Gastrocnemius medialis (tissue), 4 donors: ENCODE measurements around the gene DDIT3. TPM values are rescaled to one million over a fixed set of nuclear protein-coding genes. Genes with fewer than 3 reads are reported as not detected.
"Not testable (repeated sequence)": the region's sequence is repeated elsewhere in the genome, so short reads cannot be mapped to it uniquely, and the experiment has no call there.

Experiments used
- ATAC-seq, 2 donors: fragments of 150-250 bp; one replicate each; pipeline ENCODE4 v1.9.1; 2016
- DNase-seq, 2 donors: peaks; one replicate each; pipeline ENCODE4 v3.0.0-alpha.2; 2019
- H3K27ac ChIP-seq, 4 donors: fragments of 200-600 bp; sonication (generic); 1 replicate in 1 of 4; 2 replicates in 3 of 4; pipeline ENCODE4 v1.5.1; 2016 to 2018; ENCODE audit warnings: mild to moderate bottlenecking in 2 of 4, moderate library complexity in 1 of 4
- H3K27me3 ChIP-seq, 3 donors: fragments of 200-600 bp; sonication (generic) in 2 of 3; 1 replicate in 1 of 3; 2 replicates in 2 of 3; pipeline versions ENCODE4 v1.5.1 to v1.6.0; 2016 to 2019; ENCODE audit warnings: mild to moderate bottlenecking in 1 of 3, moderate library complexity in 1 of 3
- H3K36me3 ChIP-seq, 2 donors: fragments of 200-600 bp; sonication (generic) in 1 of 2; one replicate each; pipeline ENCODE4 v1.5.1; 2017 to 2018
- H3K4me1 ChIP-seq, 2 donors: fragments of 200-600 bp; sonication (generic) in 1 of 2; one replicate each; pipeline ENCODE4 v1.5.1; 2016 to 2017; ENCODE audit warnings: mild to moderate bottlenecking in 2 of 2
- H3K4me3 ChIP-seq, 4 donors: fragments of 200-600 bp; sonication (generic) in 3 of 4; 1 replicate in 1 of 4; 2 replicates in 3 of 4; pipeline ENCODE4 v1.5.1; 2016 to 2019; ENCODE audit warnings: mild to moderate bottlenecking in 2 of 4
- H3K9me3 ChIP-seq, 3 donors: fragments of 200-600 bp; sonication (generic) in 2 of 3; 1 replicate in 1 of 3; 2 replicates in 2 of 3; pipeline ENCODE4 v1.5.1; 2016 to 2019
- CTCF ChIP-seq, 5 experiments: fragments of 450-650 bp in 3 of 5; fragments of 200-600 bp in 2 of 5; sonication (generic) in 2 of 5; IDR thresholded peaks in 4 of 5; conservative IDR thresholded peaks in 1 of 5; 1 replicate in 4 of 5; 2 replicates in 1 of 5; pipeline ENCODE4 v1.5.1; 2016 to 2019; ENCODE audit warnings: antibody characterized with exemption in 5 of 5, mild to moderate bottlenecking in 3 of 5, moderate library complexity in 3 of 5
- POLR2A ChIP-seq, 2 donors: fragments of 450-650 bp; IDR thresholded peaks; one replicate each; pipeline ENCODE4 v1.6.1; 2017; ENCODE audit warnings: antibody characterized with exemption in 2 of 2, mild to moderate bottlenecking in 2 of 2, moderate library complexity in 2 of 2
- in situ Hi-C, 4 donors: fragments of 200-750 bp; cut with MboI; loops; one replicate each; pipeline versions ENCODE4 v1.15.0 to v1.8.0; 2017; ENCODE audit warnings: low sequenced_read_pairs in 4 of 4
- intact Hi-C: fragments of 100-400 bp; cut with DNase I; formaldehyde crosslinking; loops from one replicate; pipeline ENCODE4 v1.15.1; 2023; ENCODE audit warnings: low total_unique reads
- total RNA-seq, 4 donors: library from RNA; depleted of rRNA; stranded (reverse); fragments of >200 nt; gene quantifications; one replicate each; pipeline versions ENCODE4 v1.1.0 to v1.2.3, GENCODE V29; 2016

The DDIT3 gene
- total RNA-seq, 4 donors from 2014 or later: 11.8 to 46.4 (median 17.1) TPM

DNA sequence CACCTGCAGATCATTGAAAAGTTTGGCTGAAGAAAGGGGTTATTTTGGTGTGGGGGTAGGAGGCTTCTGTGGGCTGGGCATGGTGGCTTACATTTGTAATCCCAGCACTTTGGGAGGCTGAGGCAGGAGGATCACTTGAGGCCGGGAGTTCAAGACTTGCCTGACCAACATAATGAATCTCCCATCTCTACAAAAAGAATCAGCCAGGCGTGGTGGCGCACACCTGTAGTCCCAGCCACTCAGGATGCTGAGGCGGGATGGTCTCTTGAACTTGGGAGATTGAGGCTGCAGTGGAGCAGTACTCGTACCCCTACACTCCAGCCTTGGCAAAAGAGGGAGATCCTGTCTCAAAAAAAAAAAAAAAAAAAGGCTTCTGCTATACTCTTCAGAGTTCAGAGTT lies 7.0 kb downstream of the DDIT3 start:
- H3K36me3 ChIP-seq: peaks cover 6 to 81% of the 10 kb centered on the region in 2 donors
- intact Hi-C loops: no loop called here

DNA sequence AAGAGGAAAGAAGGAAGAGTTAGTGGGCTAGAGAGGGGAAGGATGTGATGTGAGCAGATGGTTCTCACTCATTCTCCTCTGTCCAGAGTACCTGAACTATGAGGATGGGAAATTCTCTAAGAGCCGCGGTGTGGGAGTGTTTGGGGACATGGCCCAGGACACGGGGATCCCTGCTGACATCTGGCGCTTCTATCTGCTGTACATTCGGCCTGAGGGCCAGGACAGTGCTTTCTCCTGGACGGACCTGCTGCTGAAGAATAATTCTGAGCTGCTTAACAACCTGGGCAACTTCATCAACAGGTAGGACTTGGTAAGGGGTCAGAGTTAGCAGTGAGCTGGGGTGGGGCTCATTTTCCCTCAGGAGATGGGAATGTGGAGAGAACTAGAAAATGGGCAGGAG lies 7.6 kb downstream of the DDIT3 start:
- no peak for TF ChIP-seq CTCF (IDR thresholded peaks at IDR 0.05 in 4 of 5, conservative IDR thresholded peaks at IDR 0.05 in 1 of 5)
- H3K9me3 ChIP-seq: no peaks in the 10 kb centered on the region
- H3K36me3 ChIP-seq: peaks cover 6 to 81% of the 10 kb centered on the region in 2 donors
- H3K4me3 ChIP-seq: no peak overlapping the region
- intact Hi-C loops: no loop called here
- ATAC-seq: no peak
- in situ Hi-C loops: loop anchor here in 1 of 4 donors (25.0 kb wide), 1 partner anchor 875 kb away; the partner anchor contains the start of genes ATP5F1B and BAZ2A
- peak overlapping the region in 1 of 4 donors; percentile 46 for H3K27ac ChIP-seq
- no peak for DNase-seq
- peaks cover 4 to 10% of the 10 kb centered on the region in 2 donors for H3K4me1 ChIP-seq
- no peaks in the 10 kb centered on the region for H3K27me3 ChIP-seq

More for the DNA sequence above, 7.0 kb downstream of the DDIT3 start:
- no peaks in the 10 kb centered on the region for H3K27me3 ChIP-seq
- no peak for TF ChIP-seq CTCF (IDR thresholded peaks at IDR 0.05 in 4 of 5, conservative IDR thresholded peaks at IDR 0.05 in 1 of 5)
- no peak for TF ChIP-seq POLR2A (IDR thresholded peaks at IDR 0.05)
- no peaks in the 10 kb centered on the region for H3K9me3 ChIP-seq
- H3K4me3 ChIP-seq: no peak overlapping the region
- ATAC-seq (no peak), DNase-seq (no peak)
- in situ Hi-C loops: loop anchor here in 1 of 4 donors (25.0 kb wide), 1 partner anchor 876 kb away; the partner anchor contains the start of genes ATP5F1B and BAZ2A
- H3K27ac ChIP-seq: peak overlapping the region in 1 of 4 donors; percentile 46
- peaks cover 10 to 16% of the 10 kb centered on the region in 2 donors for H3K4me1 ChIP-seq

GRCh38 chr12:57511588-57512325 lies 8.6 kb downstream of the DDIT3 start:
- ATAC-seq: no peak
- intact Hi-C loops (no loop called here), in situ Hi-C loops (loop anchor here in 1 of 4 donors (25.0 kb wide), 1 partner anchor 874 kb away; the partner anchor contains the start of genes ATP5F1B and BAZ2A)
- TF ChIP-seq CTCF (IDR thresholded peaks at IDR 0.05 in 4 of 5, conservative IDR thresholded peaks at IDR 0.05 in 1 of 5): no peak
- H3K27me3 ChIP-seq: no peaks in the 10 kb centered on the region
- H3K36me3 ChIP-seq: peaks cover 5 to 72% of the 10 kb centered on the region in 2 donors
- peaks cover 0 to 1% of the 10 kb centered on the region in 2 donors for H3K4me1 ChIP-seq
- H3K9me3 ChIP-seq: no peaks in the 10 kb centered on the region
- H3K4me3 ChIP-seq: no peak overlapping the region
- no peak for DNase-seq
- H3K27ac ChIP-seq: peak overlapping the region in 1 of 4 donors; percentile 46

DNA sequence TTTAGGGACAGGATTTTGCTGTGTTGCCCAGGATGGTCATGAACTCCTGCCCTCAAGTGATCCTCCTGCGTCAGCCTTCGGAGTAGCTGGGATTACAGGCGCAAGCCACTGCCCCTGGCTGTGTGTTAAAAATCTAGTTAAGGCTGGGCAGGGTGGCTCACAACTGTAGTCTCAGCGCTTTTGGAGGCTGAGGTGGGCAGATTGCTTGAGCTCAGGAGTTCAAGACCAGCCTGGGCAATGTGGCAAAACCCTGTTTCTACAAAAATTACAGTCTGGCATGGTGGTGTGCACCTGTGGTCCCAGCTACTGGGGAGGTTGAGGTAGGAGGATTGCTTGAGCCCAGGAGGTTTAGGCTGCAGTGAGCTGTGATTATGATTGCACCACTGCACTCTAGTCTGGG lies 9.2 kb downstream of the DDIT3 start:
- ATAC-seq (no peak), DNase-seq (no peak)
- Histone ChIP-seq H3K4me3 (no peak overlapping the region), H3K27ac (no peak overlapping the region), H3K36me3 (peaks cover 0 to 71% of the 10 kb centered on the region in 2 donors), H3K4me1 (no peaks in the 10 kb centered on the region), H3K27me3 (no peaks in the 10 kb centered on the region), H3K9me3 (no peaks in the 10 kb centered on the region)
- no peak for TF ChIP-seq CTCF (IDR thresholded peaks at IDR 0.05 in 4 of 5, conservative IDR thresholded peaks at IDR 0.05 in 1 of 5)
- no peak for TF ChIP-seq POLR2A (IDR thresholded peaks at IDR 0.05)
- intact Hi-C loops (no loop called here), in situ Hi-C loops (loop anchor here in 1 of 4 donors (25.0 kb wide), 1 partner anchor 874 kb away; the partner anchor contains the start of genes ATP5F1B and BAZ2A)

- H3K27ac ChIP-seq, DNase-seq, H3K9me3 ChIP-seq, intact Hi-C loops, ATAC-seq, H3K4me1 ChIP-seq, H3K4me3 ChIP-seq, H3K27me3 ChIP-seq: not testable (repeated sequence)
- in situ Hi-C loops: loop anchor here in 1 of 4 donors (25.0 kb wide), 1 partner anchor 870 kb away; the partner anchor contains the start of genes ATP5F1B and BAZ2A
- peaks cover 0 to 72% of the 10 kb centered on the region in 2 donors for H3K36me3 ChIP-seq
Measured at GRCh38 chr12:57507796-57508195, 12.5 kb downstream of the DDIT3 start.

DNA sequence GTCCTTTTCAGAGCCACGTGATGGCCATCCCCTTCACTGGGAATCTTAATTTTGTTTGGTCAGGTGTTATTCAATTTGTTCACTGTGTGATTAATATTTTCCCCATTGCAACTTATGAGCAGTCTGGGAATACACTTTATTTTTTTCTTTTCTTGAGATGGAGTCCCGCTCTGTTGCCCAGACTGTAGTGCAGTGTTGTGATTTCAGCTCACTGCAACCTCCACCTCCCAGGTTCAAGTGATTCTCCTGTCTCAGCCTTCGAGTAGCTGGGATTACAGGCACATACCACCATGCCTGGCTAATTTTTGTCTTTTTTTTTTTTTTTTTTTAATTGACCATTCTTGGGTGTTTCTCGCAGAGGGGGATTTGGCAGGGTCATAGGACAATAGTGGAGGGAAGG lies 13.8 kb downstream of the DDIT3 start:
- H3K36me3 ChIP-seq: peaks cover 0 to 72% of the 10 kb centered on the region in 2 donors
- H3K27ac ChIP-seq, ATAC-seq, DNase-seq, H3K4me1 ChIP-seq, H3K4me3 ChIP-seq, H3K27me3 ChIP-seq, intact Hi-C loops, H3K9me3 ChIP-seq: not testable (repeated sequence)
- in situ Hi-C loops: loop anchor here in 1 of 4 donors (25.0 kb wide), 1 partner anchor 869 kb away; the partner anchor contains the start of genes ATP5F1B and BAZ2A

DNA sequence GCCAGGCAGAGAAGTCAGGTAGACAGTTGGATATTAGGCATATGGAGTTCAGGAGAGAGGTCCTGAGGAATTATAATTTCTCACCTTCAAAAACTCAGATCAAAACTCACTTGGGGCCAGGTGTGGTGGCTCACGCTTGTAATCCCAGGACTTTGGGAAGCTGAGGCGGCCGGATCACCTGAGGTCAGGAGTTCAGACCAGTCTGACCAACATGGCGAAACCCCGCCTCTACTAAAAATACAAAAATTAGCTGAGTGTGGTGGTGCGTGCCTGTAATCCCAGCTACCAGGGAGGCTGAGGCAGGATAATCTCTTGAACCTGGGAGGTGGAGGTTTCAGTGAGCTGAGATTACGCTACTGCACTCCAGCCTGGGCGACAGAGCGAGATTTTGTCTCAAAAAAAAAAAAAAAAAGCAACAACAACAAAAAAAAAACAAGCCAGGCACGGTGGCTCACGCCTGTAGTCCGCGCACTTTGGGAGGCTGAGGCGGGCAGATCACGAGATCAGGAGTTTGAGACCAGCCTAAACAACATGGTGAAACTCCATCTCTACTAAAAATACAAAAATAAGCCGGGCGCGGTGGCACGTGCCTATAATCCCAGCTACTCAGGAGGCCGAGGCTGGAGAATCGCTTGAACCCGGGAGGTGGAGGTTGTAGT lies 17.9 kb downstream of the DDIT3 start:
- H3K4me3 ChIP-seq, DNase-seq, H3K27ac ChIP-seq, H3K27me3 ChIP-seq, ATAC-seq, H3K4me1 ChIP-seq, intact Hi-C loops, H3K9me3 ChIP-seq: not testable (repeated sequence)
- in situ Hi-C loops: loop anchor here in 1 of 4 donors (25.0 kb wide), 1 partner anchor 865 kb away; the partner anchor contains the start of genes ATP5F1B and BAZ2A
- peaks cover 0 to 81% of the 10 kb centered on the region in 2 donors for H3K36me3 ChIP-seq
